GM19240 (cell line): ENCODE results near the gene ILKAP.

Source experiments
- DNase-seq: peaks from one replicate; pipeline ENCODE4 v3.0.0; 2011; ENCODE audit warnings: low spot score; ENCODE audit not compliant: insufficient read length

The ILKAP gene

DNA sequence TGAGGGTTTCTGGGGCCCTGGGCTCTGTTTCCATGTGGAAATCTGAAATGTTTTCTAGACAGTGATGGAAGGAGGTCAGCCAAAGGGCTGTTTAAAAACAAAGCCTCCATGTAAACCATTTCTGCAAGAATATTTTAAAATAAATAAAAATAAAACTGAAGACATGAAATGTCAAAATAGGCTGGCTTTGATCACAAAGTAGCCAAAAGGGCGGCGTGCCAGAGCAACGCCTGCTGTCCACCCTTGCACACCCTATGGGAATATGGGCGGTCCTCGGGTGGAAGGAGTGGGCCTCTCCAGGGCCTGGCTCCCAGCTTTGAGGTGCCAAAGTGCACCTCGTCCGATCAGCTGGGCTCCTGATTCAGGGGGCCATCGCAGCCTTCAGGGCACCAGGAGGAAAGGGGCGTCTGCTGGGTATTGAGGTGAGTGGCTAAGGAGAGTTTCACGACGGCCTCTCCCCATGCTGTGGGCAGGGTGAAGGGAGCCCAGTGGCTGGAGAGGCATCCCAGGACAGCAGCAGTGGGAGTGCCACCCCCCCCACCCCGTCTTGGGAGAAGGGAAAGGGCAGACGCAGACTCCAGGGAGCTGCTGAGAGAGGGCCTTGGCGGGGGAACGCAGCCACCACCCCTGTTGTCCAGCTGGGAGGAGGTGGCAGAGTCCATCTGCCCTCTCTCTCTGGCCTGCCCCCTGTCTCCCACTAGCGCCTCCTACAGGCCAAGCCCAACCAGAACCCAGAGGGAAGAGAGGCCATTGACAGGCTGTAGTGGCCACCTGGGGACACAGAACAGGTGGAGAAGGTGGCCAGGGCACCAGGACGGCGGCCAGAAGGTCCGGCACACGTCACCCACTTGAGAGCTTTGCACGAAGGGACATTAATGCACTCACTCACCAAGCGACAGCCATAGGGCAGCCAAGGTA, 50.5 kb downstream of the ILKAP start:
- no peak for DNase-seq

DNA sequence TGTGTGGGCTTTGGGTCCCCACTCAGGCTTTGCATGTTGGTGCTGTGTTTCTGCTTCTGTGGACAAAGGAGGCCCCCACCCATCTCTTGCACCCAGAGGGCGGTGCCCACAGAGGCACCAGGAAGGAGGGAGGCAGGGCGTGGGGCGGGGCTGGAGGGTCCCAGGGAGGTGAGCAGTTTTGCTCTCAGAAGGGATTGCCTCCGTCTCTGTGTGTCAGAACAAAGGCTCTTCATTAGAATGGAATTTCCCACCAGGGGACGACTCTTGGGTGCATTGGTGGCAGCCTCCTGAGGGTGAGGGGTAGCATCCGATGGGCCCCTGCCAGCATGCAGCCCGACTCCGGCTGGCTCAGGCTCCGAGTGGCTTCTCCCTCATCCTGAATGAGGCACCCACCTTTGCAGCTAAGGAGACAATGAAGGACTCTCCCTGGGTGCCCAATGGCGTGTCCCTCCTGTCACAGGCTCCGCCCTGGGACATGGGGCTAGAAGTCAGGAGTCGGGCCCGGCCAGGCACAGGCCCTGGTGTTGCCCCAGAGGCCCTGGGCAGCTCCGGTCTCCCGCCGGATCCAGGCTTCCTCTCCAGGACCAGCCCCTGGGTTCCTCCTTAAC, 51.8 kb downstream of the ILKAP start:
- no peak for DNase-seq

DNA sequence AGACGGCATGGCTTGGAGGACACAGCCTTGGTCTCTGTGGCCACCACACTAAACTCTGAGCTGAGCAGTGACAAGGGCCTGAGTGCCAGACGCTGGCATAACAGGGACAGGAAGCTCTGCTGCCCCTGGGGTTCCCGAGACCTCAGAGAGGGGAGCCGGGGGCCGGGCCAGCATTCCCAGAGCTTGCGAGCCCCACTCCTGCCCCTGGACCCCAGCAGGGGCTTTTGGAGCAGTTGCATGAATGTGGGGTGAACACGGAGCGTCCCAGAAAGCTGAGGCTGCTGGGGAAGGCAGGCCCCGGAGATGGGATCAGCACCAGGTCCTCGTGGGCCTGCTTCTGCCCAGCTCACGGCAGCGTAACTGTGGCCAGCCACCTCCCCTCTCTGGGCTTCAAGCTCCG, 52.3 kb downstream of the ILKAP start:
- DNase-seq, result no peak

DNA sequence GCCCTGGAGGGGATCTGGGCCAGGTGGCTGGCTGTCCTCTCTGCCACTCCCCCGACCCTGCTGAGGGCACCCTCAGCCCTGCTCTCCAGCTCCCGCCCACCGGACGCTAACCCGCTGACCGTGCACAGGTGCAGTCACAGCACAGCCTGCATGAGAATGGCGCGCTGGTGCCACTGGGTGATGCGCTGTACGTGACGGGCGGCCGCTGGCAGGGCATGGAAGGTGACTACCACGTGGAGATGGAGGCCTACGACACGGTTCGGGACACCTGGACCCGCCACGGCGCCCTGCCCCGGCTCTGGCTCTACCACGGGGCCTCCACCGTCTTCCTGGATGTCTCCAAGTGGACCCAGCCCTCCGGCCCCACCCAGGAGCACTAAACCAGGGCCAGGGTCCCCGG, 52.8 kb downstream of the ILKAP start:
- no peak for DNase-seq

DNA sequence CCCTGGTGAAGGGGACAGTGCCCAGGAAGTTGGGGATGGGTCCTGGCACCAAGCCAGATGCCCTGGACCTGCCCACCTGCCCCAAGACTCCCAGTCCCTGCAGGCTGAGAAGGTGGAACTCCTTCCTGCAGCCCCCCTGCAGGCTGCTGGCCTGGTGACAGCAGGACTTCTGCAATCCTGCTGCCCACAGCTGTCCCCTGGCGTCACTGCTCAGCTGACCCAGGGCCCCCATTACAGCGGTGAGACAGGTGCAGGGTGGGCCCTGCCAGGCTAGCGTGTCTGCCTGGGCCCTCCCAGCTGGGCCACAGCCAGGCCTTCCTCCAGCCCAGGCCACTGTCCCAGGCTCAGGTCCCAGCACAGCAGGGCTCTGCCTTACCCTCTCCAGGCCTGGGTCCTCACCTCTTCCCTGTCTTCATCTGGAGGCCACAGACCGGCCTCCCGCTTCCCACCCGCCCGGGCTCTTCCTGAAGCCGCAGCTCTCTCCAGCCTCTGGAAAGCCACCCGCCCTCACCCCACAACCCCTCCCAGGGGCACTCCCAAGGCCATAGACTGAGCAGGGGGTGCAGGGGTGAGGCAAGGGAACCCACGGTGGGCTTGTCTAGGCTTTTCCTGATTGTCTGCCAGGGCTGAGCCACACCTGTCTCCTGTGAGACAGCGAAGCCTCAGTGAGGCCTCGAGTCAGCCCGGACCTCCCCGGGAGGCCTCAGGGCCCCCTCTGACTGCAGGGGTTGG, 53.5 kb downstream of the ILKAP start:
- no peak for DNase-seq

DNA sequence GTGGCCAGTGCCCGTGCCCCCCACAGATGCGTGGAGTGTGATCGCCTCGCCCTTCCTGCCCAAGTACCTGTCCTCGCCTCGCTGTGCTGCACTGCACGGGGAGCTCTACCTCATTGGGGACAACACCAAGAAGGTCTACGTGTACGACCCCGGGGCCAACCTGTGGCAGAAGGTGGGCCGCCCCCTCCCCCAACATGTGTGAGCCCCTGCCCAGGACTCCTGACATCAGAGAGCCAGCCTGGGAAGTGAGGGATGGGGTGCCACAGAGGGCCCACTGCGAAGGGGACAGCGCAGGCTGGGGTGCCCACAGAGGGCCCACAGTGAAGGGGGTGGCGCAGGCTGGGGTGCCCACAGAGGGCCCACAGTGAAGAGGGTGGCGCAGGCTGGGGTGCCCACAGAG, 54.5 kb downstream of the ILKAP start:
- no peak for DNase-seq

DNA sequence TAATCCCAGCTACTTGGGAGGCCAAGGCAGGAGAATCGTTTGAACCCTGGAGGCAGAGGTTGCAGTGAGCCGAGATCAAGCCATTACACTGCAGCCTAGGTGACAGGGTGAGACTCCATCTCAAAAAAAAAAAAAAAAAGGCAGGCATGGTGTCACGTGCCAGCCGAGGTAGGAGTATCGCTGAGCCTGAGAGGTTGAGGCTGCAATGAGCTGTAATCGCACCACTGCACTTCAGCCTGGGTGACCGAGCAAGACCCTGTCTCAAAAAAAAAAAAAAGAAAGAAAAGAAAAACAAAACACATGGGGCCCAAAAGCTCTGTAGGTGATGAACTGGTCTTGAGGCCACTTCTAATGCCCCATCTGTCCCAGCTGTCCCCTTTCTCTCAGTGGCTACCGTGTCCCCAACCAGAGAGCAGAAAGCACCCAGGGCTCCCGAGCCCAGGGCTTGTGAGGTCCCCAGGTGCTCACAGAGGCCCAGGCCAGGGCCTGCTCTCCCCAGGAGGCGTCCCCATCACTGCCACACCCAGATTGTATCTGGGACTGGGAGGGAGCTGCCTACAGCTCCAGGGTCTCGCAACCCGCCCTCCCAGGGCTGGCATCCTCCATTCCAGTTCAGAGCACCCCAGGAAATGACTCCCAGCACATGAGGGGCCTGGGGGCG, 56.5 kb downstream of the ILKAP start:
- no peak for DNase-seq

DNA sequence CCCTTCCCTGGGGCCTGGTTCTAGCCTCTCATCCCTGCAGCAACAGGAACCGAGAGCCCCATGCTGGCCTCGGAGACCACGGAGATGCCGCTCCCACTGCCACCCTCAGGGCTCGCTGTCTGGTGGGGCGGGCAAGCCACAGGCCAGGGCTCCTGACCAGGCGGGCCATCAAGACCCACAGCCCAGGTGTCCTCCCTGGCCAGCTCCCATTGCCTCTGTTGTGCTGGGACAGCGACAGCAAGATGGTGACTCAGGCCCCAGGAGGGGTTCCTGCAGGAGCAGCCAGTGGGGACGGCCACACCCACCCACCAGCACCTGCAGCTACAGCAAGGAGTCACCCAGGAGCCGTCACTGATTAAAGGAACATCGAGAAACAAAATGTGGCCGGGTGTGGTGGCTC, 57.6 kb downstream of the ILKAP start:
- DNase-seq, result no peak

DNA sequence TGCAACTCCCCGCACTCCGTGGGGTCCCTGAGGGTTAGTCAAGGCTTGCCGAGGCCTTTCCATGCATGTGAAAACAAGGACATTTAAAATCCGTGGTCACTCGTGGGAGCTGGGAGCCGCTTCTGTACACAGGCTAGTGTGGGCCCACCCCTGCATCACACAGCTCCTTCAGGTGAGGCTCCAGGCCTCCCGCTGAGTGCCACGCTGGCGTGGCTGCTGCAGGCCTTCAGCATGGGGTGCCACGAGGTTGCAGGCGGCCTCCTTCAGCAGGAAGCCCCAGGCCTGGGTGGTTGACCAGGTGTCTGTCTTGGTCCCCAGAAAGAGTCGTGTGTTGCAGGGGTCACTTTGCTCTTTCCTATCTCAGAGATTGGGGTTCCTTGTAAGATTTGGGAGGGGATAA, 58.4 kb downstream of the ILKAP start:
- DNase-seq, result no peak

DNA sequence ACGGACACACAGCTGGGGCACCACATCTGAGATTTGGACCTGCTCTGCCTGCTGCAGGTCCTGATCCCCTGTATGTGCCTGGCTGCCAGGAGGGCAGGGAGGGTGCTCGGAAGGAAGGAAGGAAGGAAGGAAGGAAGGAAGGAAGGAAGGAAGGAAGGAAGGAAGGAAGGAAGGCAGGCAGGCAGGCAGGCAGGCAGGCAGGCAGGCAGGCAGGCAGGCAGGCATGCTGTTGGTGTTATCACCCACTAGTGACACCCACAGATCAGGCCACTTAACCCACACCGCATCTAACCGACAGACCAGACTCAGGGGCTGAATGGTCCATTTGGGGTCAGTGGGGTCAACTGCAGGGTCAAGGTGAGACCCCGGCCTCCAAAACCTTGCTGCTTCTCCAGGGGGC, 59.2 kb downstream of the ILKAP start:
- DNase-seq, result no peak

DNA sequence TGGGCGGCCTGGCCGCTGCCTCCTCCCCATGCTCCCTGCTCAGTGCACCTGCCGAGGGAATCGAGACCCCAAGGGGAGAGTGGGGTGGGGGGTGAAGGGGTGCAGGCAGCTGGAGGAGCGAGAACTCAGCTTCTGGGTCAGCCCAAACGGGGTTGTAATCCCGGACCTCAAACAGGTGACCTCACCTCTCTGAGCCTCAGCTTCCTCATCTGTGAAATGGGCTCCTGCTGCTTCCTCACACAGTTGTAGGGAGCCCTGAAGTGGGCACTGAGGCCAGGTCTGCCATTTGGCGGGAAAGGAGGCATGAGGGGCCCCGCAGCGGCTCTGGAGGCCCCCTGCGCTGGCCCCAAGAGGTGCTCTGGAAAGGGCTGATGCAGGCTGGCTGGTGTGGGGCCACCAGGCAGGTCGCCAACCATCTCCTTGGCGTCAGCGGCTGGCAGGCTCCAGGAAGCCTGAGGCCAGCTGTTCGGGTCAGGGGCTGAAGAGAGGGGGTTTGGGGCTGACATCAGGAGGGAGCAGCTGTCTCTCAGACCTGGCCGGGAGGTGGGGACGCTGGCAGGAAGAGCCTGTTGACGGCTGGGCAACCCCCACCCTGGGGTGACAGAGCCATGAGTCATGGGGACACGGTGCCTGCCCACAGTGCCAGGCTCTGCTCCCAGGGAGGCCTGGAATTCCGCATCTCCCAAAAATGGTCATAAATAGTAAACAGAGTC, 60.1 kb downstream of the ILKAP start:
- no peak for DNase-seq

DNA sequence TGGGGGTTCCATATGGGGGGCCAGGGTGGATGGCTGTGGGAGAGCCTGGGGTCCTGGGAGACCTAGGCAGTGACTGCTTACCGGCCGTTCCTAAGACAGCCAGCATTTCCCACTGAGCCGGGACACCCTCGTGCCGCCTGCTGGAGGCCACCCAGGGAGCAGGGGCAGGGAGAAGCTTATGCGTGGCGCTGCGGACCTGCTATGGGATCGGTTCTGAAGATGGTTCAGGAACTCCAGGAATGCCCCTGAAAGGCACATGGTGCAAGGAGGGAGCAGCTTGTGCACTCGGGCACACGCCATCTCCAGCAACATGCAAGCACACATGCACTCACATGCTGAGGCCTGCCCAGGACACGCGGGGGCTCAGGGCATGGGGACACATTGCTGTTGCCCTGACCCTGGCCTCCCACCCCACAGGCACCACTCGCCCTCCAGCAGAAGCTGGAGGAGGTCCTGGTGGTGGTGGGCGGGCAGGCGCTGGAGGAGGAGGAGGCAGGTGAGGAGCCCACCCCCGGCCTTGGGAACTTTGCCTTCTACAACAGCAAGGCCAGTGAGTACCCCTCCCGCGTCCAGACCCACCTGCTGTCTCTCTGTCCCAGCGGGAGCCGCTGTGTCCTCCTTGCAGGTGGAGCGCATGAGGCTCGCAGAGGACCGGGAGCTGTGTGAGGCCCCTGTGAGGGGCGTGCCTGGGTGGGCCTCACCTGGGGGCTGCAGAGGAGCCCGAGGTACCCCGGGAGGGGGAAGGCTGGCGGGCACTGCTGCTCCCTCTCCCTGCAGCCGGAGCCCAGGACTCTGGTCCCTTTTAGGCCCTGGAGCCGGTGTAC, 60.9 kb downstream of the ILKAP start:
- no peak for DNase-seq

DNA sequence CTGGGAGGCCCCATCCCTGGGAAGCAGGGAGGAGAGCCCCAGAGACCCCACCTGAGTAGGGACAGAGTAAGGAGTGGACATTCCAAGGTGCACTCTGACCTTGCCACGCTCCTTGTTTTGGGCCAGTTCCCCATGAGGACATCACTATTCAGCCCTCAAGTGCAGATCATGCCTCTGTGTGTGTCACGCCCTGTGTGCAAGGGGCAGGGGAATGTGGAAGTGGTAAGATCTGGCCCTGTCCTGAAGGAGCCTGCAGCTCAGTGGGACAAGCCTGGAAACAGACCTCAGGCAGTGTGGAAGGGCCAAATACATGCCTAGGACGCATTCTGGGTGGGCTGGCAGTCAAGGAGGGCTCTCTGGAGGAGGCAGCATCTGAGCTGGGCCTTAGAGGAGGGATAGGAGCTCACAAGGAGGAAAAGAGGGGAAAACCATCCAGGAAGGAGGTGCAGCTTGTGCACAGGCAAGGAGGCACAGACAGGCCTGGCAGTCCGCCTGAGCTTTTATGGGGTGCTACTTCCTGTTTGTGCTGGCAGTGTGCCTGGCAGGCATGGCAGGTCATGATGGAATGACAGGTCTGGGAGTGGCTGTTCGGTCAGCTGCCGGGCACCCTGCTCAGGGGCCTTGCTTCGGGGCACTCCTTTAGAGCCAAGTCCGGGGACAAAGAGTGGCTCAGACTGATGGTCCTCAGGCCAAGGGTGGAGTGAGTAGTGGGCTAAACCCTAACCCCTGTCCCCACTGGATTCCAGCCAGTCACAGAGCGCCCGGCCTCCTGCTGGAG, 61.8 kb downstream of the ILKAP start:
- DNase-seq, result no peak

DNA sequence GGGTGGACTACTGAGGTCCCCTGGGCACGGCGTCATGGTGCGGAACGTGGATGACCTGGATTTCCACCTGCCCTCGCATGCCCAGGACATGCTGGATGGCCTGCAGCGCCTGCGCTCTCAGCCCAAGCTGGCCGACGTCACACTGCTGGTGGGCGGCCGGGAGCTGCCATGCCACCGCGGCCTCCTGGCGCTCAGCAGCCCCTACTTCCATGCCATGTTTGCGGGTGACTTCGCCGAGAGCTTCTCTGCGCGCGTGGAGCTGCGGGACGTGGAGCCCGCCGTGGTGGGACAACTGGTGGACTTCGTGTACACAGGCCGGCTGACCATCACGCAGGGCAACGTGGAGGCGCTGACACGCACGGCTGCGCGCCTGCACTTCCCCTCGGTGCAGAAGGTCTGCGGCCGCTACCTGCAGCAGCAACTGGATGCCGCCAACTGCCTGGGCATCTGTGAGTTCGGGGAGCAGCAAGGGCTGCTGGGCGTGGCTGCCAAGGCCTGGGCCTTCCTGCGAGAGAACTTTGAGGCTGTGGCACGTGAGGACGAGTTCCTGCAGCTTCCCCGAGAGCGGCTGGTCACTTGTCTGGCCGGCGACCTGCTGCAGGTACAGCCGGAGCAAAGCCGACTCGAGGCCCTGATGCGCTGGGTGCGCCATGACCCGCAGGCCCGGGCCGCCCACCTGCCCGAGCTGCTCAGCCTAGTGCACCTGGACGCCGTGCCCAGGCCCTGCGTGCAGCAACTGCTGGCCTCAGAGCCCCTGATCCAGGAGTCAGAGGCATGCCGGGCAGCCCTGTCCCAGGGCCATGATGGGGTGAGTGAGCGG, 62.6 kb downstream of the ILKAP start:
- DNase-seq, result no peak

DNA sequence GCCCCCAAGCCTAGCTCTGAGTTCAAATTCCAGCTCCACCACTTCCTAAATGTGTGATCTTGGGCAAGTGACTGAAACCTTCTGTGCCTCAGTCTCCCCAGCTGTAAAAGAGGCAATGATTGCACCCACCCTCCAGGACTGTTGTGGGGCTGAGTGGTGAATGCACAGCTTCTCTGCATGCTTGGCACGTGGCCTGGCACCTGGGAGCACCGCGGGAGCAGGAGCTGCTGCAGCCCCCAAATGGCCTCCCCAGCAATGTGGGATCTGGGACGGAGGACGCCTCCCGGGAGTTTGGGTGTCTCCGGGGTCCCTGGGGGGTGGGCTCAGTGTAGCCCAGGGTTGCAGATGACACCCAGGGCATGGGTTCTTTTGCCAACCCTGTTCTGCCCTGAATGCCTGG, 63.5 kb downstream of the ILKAP start:
- no peak for DNase-seq

DNA sequence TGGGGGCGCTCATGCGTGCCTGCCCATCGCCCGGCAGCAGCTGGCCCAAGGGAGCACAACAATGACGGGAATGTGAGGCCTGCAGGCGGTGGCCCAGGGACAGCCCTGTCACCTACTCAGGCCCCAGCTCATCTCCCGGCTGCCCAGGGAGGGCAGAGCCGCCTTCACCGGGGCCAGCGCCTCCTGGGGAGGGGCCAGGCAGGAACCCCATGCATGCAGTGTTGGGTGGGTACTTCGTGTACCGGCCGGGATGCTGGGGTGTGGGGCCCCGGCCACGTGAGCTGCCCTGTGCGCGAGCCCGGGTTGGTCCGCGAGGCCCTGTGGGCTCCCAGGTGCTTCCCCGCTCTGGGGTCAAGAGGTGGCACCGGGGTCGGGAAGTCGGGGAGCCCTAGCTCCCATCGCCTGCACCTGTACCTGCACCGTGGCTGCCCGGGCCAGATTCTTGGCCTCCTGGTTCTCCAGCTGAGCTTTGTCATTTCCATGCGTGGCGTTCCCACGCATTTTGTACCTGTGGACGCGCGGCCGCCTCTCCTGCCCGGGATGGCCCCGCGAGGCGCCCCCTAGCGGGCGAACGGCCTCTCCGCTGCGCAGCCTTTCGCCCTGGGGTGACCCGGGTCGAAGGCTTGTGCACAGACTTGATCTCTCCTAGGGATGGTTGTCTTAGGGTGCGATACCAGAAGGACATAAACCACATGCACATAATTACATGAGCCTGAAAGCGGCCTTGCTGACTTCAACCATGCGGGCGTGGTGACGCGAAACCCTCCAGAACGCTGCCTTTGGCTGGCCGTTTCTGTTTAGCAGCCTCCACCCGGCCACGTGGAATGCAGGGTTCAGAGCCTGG, 64.1 kb downstream of the ILKAP start:
- no peak for DNase-seq

DNA sequence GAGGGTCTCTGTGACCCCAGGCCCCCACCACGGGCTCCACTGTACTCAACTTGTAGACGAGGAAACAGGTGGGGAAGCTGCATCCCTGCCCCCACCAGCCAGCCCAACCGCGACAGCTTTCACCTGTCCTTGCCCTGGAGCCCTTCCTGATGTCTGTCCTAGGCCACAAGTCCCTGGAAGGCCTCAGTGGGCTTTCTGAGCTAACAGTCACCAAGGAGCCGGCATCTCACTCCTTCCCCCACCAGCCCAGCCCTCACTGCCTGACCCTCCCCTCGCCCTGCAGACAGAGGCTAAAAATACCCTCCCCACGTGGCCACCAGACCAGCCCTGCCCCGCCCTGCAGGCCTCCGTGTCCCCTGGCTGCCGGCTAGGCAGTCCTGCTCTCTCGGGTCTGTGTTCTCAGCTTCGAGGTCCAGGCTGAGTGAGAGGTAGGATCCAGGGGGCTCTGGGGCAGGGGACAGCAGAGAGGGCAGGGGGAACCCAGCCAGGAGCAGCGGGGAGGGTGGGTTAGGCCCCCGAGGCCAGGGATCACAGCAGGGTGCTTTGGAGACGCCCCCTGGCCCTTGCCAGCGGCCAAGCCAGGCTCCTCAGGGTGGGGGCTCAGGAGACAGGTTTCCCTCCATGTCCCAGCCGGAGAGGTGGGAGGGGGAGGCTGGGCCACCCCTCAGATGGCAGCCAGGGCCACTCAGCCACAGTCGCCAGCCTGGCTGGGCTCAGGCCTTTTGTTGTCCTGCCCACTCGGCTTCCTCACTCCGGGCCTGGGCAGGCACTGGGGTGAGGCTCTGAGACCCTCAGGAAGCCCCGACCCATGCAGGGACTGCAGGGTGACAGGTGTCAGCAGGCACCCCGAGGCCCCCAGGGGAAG, 64.9 kb downstream of the ILKAP start, which contains the start of gene KLHL30:
KLHL30 (plus strand) TSS at position 338 of the 865 bp plus-strand sequence. CDS start 2,087 bp downstream, outside the sequence.
- no peak for DNase-seq
